HepG2 (cell line): ENCODE data around the gene JCAD. TPM values are rescaled to one million over a fixed set of nuclear protein-coding genes. Genes with fewer than 3 reads are reported as not detected.

Source experiments
- BRD4 ChIP-seq: sonication (generic); formaldehyde crosslinking; IDR thresholded peaks from 2 replicates; pipeline ENCODE4 v1.4.0; 2020; ENCODE audit warnings: missing genetic modification reagents
- CCDC6 ChIP-seq: sonication (generic); formaldehyde crosslinking; IDR thresholded peaks from 2 replicates; pipeline ENCODE4 v1.8.1; 2022; ENCODE audit warnings: mild to moderate bottlenecking, missing genetic modification reagents, moderate library complexity
- CEBPG ChIP-seq: IDR thresholded peaks from 2 replicates; pipeline ENCODE4 v1.6.1; 2016
- KDM2A ChIP-seq: sonication (generic); formaldehyde crosslinking; IDR thresholded peaks from 2 replicates; pipeline ENCODE4 v1.4.0; 2020; ENCODE audit warnings: low read depth, missing genetic modification reagents, borderline replicate concordance
- NR2F1 ChIP-seq, 2 experiments: fragments of 450-650 bp in 1 of 2; formaldehyde crosslinking in 1 of 2; IDR thresholded peaks; 2 replicates each; pipeline versions ENCODE4 v1.5.0 to v1.6.1; 2016 to 2020; ENCODE audit warnings: mild to moderate bottlenecking in 1 of 2, missing compliant biosample characterization in 1 of 2, missing genetic modification reagents in 1 of 2, moderate library complexity in 1 of 2
- SCMH1 ChIP-seq: sonication (generic); formaldehyde crosslinking; IDR thresholded peaks from 2 replicates; pipeline ENCODE4 v1.9.0; 2021; ENCODE audit warnings: missing genetic modification reagents, mild to moderate bottlenecking, borderline replicate concordance
- ZNF430 ChIP-seq: sonication (generic); formaldehyde crosslinking; IDR thresholded peaks from 2 replicates; pipeline ENCODE4 v1.9.0; 2021; ENCODE audit warnings: mild to moderate bottlenecking, missing genetic modification reagents
- ZNF530 ChIP-seq: sonication (generic); formaldehyde crosslinking; IDR thresholded peaks from 2 replicates; pipeline ENCODE4 v1.5.0; 2020; ENCODE audit warnings: low read depth, mild to moderate bottlenecking, missing genetic modification reagents
- ZNF563 ChIP-seq: sonication (generic); formaldehyde crosslinking; IDR thresholded peaks from 2 replicates; pipeline ENCODE4 v1.8.0; 2022; ENCODE audit warnings: mild to moderate bottlenecking, moderate library complexity, missing genetic modification reagents
- polyA plus RNA-seq, 8 experiments: library from polyadenylated mRNA; depleted of rRNA in 3 of 8; stranded (reverse) in 7 of 8; unstranded in 1 of 8; fragments of >200 nt; fragmentation: Illumina TruSeq in 4 of 8; extraction: Trizol in 4 of 8; gene quantifications; 2 replicates each; pipeline versions ENCODE4 v1.2.1 to v1.2.3, GENCODE V29; 2011 to 2016; ENCODE audit warnings: low read depth in 4 of 8, missing spikeins in 1 of 8, mixed read lengths in 1 of 8; ENCODE audit not compliant: insufficient read depth in 1 of 8
- total RNA-seq, 5 experiments: library from RNA; depleted of rRNA; stranded (reverse); fragments of >200 nt; fragmentation: Illumina TruSeq; extraction: Trizol; gene quantifications; 2 replicates each; pipeline ENCODE4 v1.2.3, GENCODE V29; 2016; ENCODE audit warnings: low read depth in 1 of 5
- TF ChIP-seq, protein P1 (sequence below): IDR thresholded peaks from 2 replicates; pipeline ENCODE4 v1.6.1; 2016; ENCODE audit warnings: low read depth

Gene JCAD
- total and polyA plus RNA-seq, 2 of the 13 experiments (the other 11 are each of a cell fraction or from before 2014, with no cell fraction given) = 0.04 to 0.08 TPM

- TF ChIP-seq NR2F1 (CRISPR knock-in tag; IDR thresholded peaks at IDR 0.05) (peak; percentile 46 to 54; a peak in 1 of 4 replicates), CCDC6 (CRISPR knock-in tag) (no peak), KDM2A (CRISPR knock-in tag) (peak; percentile 62; the same call in 1 of the 2 replicates), ZNF430 (CRISPR knock-in tag) (no peak), CEBPG (CRISPR knock-in tag) (peak; percentile 73), ZNF563 (CRISPR knock-in tag) (no peak), ZNF530 (CRISPR knock-in tag) (peak; percentile 96; the same call in 1 of the 2 replicates), BRD4 (0 out of 2 replicates have a peak, but pooled peaks have one; percentile 10), SCMH1 (no peak)
- TF ChIP-seq, protein P1, sequence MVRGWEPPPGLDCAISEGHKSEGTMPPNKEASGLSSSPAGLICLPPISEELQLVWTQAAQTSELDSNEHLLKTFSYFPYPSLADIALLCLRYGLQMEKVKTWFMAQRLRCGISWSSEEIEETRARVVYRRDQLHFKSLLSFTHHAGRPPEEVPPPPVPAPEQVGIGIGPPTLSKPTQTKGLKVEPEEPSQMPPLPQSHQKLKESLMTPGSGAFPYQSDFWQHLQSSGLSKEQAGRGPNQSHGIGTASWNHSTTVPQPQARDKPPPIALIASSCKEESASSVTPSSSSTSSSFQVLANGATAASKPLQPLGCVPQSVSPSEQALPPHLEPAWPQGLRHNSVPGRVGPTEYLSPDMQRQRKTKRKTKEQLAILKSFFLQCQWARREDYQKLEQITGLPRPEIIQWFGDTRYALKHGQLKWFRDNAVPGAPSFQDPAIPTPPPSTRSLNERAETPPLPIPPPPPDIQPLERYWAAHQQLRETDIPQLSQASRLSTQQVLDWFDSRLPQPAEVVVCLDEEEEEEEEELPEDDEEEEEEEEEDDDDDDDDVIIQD (CRISPR knock-in tag) = no peak
Observed at GRCh38 chr10:30002426-30003266, 56.7 kb downstream of the JCAD start (continued).
